ENCODE data around the gene DPP7.

Gene DPP7

DNA sequence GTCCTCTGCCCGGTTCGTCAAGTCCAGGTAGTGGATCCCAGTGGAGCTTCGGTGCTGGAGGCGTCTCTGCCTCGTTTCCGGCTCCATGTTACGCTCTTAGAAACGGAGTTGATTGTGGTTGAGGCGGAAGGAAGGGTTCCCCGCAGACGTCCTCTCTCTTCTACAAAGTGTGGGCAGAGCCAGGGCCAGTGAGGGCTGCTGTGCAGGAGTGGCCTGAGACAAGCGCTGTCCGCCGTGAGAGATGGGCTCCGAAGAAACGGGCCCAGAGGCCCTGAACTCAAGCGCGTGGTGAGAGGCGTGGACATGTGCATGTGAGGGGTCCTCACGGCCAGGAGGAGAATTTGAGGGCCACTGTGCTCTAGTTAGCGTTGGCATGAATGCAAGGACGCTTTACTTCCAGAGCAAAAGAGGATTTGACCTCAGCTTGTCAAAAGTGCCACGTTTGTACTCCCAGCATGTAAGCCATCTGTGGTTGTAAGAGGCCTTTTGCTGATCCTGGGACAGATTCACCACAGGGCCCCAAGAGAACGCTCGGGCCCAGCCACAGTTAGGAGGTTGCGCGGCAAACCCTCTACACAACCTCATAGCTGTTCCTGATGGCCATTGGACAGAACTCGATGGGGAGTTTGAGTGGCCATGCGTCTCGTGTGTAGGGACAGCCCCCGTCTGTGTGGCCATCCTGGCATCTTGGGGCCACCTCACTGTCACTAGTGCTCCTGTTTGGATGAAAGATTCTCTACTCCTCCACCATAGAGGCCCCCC lies 17.6 kb downstream of the DPP7 start:
- CTCF ChIA-PET, result interaction anchor here (1.2 kb wide), 2 partner anchors 29 to 31 kb away, joined by 4 to 5 read pairs; no protein-coding TSS in a partner anchor
- TF ChIP-seq ZBTB21 (tag by site-specific recombination; IDR thresholded peaks at IDR 0.05) (no peak), ZNF416 (tag by site-specific recombination; IDR thresholded peaks at IDR 0.05) (no peak), IKZF3 (tag by site-specific recombination; IDR thresholded peaks at IDR 0.05) (no peak), ZNF626 (tag by site-specific recombination; IDR thresholded peaks at IDR 0.05) (no peak), ZNF140 (tag by site-specific recombination; IDR thresholded peaks at IDR 0.05) (no peak), KLF16 (tag by site-specific recombination; IDR thresholded peaks at IDR 0.05) (no peak), ZNF292 (tag by site-specific recombination; IDR thresholded peaks at IDR 0.05; ENCODE audit: borderline replicate concordance, low read depth) (no peak), ZNF2 (tag by site-specific recombination; IDR thresholded peaks at IDR 0.05) (no peak), ZNF560 (tag by site-specific recombination; IDR thresholded peaks at IDR 0.05; ENCODE audit: borderline replicate concordance) (no peak), SETDB1 (IDR thresholded peaks at IDR 0.05; ENCODE audit: insufficient read length, low read length) (no peak), GLI2 (tag by site-specific recombination; IDR thresholded peaks at IDR 0.05; ENCODE audit: borderline replicate concordance, low read depth) (no peak), ZNF529 (tag by site-specific recombination; IDR thresholded peaks at IDR 0.05; ENCODE audit: insufficient replicate concordance) (no peak)
- TF ChIP-seq, protein P1, sequence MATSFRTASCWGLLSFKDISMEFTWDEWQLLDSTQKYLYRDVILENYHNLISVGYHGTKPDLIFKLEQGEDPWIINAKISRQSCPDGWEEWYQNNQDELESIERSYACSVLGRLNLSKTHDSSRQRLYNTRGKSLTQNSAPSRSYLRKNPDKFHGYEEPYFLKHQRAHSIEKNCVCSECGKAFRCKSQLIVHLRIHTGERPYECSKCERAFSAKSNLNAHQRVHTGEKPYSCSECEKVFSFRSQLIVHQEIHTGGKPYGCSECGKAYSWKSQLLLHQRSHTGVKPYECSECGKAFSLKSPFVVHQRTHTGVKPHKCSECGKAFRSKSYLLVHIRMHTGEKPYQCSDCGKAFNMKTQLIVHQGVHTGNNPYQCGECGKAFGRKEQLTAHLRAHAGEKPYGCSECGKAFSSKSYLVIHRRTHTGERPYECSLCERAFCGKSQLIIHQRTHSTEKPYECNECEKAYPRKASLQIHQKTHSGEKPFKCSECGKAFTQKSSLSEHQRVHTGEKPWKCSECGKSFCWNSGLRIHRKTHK (tag by site-specific recombination; IDR thresholded peaks at IDR 0.05), result no peak
- H3K36me3 ChIP-seq (ENCODE audit: control insufficient read depth in 2 of 2, insufficient read depth in 1 of 2, low read length in 2 of 2), result peaks cover 0 to 74% of the 10 kb centered on the region in 2 experiments; a peak in 2 of 3 replicates

DNA sequence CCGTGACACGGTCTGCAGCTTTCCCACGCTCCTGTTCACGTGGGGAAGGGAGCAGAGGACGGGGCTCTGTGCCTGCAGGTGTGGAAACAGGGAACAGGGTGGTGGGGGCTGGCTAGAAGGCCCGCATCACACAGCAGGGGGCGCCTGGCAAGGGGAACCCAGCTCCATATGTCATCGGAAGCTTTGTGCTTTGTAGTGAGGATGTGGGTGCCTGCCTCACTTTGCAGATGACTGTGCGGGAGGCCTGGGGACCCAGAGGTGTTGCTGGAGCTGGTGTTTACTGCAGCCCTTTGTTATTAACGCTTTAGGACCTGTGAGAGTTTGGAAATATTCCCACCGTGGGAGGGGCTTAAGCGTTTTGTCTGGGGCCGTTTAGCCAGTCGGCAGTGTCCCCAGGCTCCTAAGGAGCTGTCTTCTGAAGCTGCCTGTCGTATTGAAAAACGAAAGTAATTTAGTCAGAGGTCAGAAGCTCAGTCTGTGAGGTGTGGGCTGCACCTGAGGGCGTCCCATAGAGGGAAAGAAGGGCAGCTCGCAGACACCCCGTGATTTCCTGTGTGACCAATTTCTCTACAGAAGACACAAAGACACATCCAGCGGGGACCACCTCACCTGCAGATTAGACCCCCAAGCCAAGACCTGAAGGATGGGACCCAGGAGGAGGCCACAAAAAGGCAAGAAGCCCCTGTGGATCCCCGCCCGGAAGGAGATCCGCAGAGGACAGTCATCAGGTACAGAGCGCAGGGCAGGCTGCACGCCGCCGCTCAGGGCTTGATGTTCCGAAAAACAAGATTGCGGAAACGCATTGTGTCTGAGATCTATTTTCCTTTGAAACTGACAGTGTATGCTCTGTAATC lies 18.6 kb downstream of the DPP7 start:
- H3K27ac ChIP-seq (ENCODE audit: extremely low read depth, low read depth, low read length), result no peak overlapping the region
- ChIA-PET CTCF (interaction anchor here (0.9 to 1.5 kb wide), 3 partner anchors 28 to 140 kb away, joined by 3 to 4 read pairs (median 3); no protein-coding TSS in a partner anchor), POLR2A (interaction anchor here (1.7 kb wide), 1 partner anchor 9 kb away, joined by 8 read pairs; the partner anchor contains the start of gene MAN1B1)
- H3K36me3 ChIP-seq (ENCODE audit: control insufficient read depth in 2 of 2, insufficient read depth in 1 of 2, low read length in 2 of 2), result peaks cover 0 to 70% of the 10 kb centered on the region in 2 experiments; a peak in 2 of 3 replicates
- no peak overlapping the region for H3K4me3 ChIP-seq (ENCODE audit: low read depth, low read length)
- H3K4me1 ChIP-seq (ENCODE audit: control insufficient read depth, insufficient read depth, low read length), result no peaks in the 10 kb centered on the region
- TF ChIP-seq ZNF292 (tag by site-specific recombination; IDR thresholded peaks at IDR 0.05; ENCODE audit: borderline replicate concordance, low read depth), result no peak
- no peak for TF ChIP-seq ZNF155 (tag by site-specific recombination; IDR thresholded peaks at IDR 0.05)
- TF ChIP-seq, protein P2, sequence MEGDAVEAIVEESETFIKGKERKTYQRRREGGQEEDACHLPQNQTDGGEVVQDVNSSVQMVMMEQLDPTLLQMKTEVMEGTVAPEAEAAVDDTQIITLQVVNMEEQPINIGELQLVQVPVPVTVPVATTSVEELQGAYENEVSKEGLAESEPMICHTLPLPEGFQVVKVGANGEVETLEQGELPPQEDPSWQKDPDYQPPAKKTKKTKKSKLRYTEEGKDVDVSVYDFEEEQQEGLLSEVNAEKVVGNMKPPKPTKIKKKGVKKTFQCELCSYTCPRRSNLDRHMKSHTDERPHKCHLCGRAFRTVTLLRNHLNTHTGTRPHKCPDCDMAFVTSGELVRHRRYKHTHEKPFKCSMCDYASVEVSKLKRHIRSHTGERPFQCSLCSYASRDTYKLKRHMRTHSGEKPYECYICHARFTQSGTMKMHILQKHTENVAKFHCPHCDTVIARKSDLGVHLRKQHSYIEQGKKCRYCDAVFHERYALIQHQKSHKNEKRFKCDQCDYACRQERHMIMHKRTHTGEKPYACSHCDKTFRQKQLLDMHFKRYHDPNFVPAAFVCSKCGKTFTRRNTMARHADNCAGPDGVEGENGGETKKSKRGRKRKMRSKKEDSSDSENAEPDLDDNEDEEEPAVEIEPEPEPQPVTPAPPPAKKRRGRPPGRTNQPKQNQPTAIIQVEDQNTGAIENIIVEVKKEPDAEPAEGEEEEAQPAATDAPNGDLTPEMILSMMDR (tag by site-specific recombination; IDR thresholded peaks at IDR 0.05), result peak; percentile 46; the same call in 1 of the 2 replicates
- no peak for TF ChIP-seq ZNF76 (tag by site-specific recombination; IDR thresholded peaks at IDR 0.05; ENCODE audit: borderline replicate concordance, low read depth)
- no peak for TF ChIP-seq ZNF157 (tag by site-specific recombination; IDR thresholded peaks at IDR 0.05)
- TF ChIP-seq ZNF529 (tag by site-specific recombination; IDR thresholded peaks at IDR 0.05; ENCODE audit: insufficient replicate concordance), result no peak
- H3K9me3 ChIP-seq (ENCODE audit: control insufficient read depth, insufficient read depth, low read depth, low read length), result no peaks in the 10 kb centered on the region

More for the DNA sequence above, 17.6 kb downstream of the DPP7 start:
- Histone ChIP-seq H3K9me3 (ENCODE audit: control insufficient read depth, insufficient read depth, low read depth, low read length) (no peaks in the 10 kb centered on the region), H3K4me1 (ENCODE audit: control insufficient read depth, insufficient read depth, low read length) (no peaks in the 10 kb centered on the region), H3K4me3 (ENCODE audit: low read depth, low read length) (no peak overlapping the region), H3K27ac (ENCODE audit: extremely low read depth, low read depth, low read length) (no peak overlapping the region)
- POLR2A ChIA-PET, result interaction anchor here (1.2 kb wide), 1 partner anchor 10 kb away, joined by 3 read pairs; the partner anchor contains the start of gene MAN1B1
